GM23338 (cell line): ENCODE results near the gene SND1. TPM values are rescaled to one million over a fixed set of nuclear protein-coding genes. Genes with fewer than 3 reads are reported as not detected.

Source experiments
- ATAC-seq: fragments of 200-7000 bp; cut with Tn5 transposase; 3 replicates; pipeline ENCODE4 v1.9.1; 2020
- DNase-seq: peaks from one replicate; pipeline ENCODE4 v3.0.0-alpha.2; 2015; ENCODE audit warnings: low spot score
- H2AFZ ChIP-seq: fragments of 200-600 bp; sonication (generic); 2 replicates; pipeline ENCODE4 v1.8.0; 2016; ENCODE audit warnings: antibody characterized with exemption, mild to moderate bottlenecking, moderate library complexity
- H3F3A ChIP-seq: fragments of 200-600 bp; sonication (generic); replicated peaks from 2 replicates; pipeline ENCODE4 v1.8.0; 2017; ENCODE audit warnings: antibody characterized with exemption, mixed run types, low read depth
- H3K27ac ChIP-seq: fragments of 200-600 bp; sonication (generic); 2 replicates; pipeline ENCODE4 v1.6.1; 2016; ENCODE audit warnings: low read depth
- H3K27me3 ChIP-seq: fragments of 200-600 bp; sonication (generic); 2 replicates; pipeline ENCODE4 v1.8.0; 2016; ENCODE audit warnings: mild to moderate bottlenecking, mixed run types, moderate library complexity; ENCODE audit not compliant: insufficient read depth
- H3K36me3 ChIP-seq: fragments of 200-600 bp; sonication (generic); 2 replicates; pipeline ENCODE4 v1.8.0; 2016; ENCODE audit warnings: mild to moderate bottlenecking; ENCODE audit not compliant: insufficient read depth
- H3K4me1 ChIP-seq: fragments of 200-600 bp; sonication (generic); 2 replicates; pipeline ENCODE4 v1.8.0; 2016; ENCODE audit warnings: mild to moderate bottlenecking, moderate library complexity; ENCODE audit not compliant: insufficient read depth
- H3K4me2 ChIP-seq: fragments of 200-600 bp; sonication (generic); 2 replicates; pipeline ENCODE4 v1.7.1; 2017; ENCODE audit warnings: mixed run types
- H3K4me3 ChIP-seq: fragments of 200-600 bp; sonication (generic); 2 replicates; pipeline ENCODE4 v1.6.1; 2016; ENCODE audit warnings: mixed run types
- H3K79me2 ChIP-seq: fragments of 200-600 bp; sonication (generic); replicated peaks from 2 replicates; pipeline ENCODE4 v1.8.0; 2017; ENCODE audit warnings: mild to moderate bottlenecking; ENCODE audit not compliant: insufficient read depth
- H3K9me2 ChIP-seq: fragments of 200-600 bp; sonication (generic); 2 replicates; pipeline ENCODE4 v1.8.0; 2017; ENCODE audit not compliant: insufficient read depth
- H4K20me1 ChIP-seq: fragments of 200-600 bp; sonication (generic); replicated peaks from 2 replicates; pipeline ENCODE4 v1.8.0; 2017; ENCODE audit warnings: mild to moderate bottlenecking; ENCODE audit not compliant: insufficient read depth
- H3K27ac Mint-ChIP-seq: 2 replicates; pipeline ENCODE4 v1.8.0; 2020; ENCODE audit warnings: inconsistent platforms, mild to moderate bottlenecking, moderate library complexity, mixed read lengths
- H3K27me3 Mint-ChIP-seq: 3 replicates; pipeline ENCODE4 v1.8.0; 2022; ENCODE audit warnings: low read depth, mild to moderate bottlenecking, moderate library complexity, mixed read lengths, inconsistent platforms; ENCODE audit not compliant: insufficient read depth, poor library complexity
- H3K36me3 Mint-ChIP-seq: 3 replicates; pipeline ENCODE4 v1.8.0; 2021; ENCODE audit warnings: low read depth, mild to moderate bottlenecking, inconsistent platforms, moderate library complexity, mixed read lengths
- H3K4me1 Mint-ChIP-seq: 3 replicates; pipeline ENCODE4 v1.8.0; 2020; ENCODE audit warnings: mild to moderate bottlenecking, inconsistent platforms, mixed read lengths
- H3K4me3 Mint-ChIP-seq: 3 replicates; pipeline ENCODE4 v1.8.0; 2021; ENCODE audit warnings: moderate library complexity, mild to moderate bottlenecking, inconsistent platforms, mixed read lengths
- H3K9me3 Mint-ChIP-seq: 3 replicates; pipeline ENCODE4 v1.8.0; 2020; ENCODE audit warnings: moderate library complexity, mild to moderate bottlenecking, inconsistent platforms, mixed read lengths
- CREB1 ChIP-seq: fragments of 250-450 bp; sonication (Bioruptor Pico); IDR thresholded peaks from 2 replicates; pipeline ENCODE4 v1.5.0; 2020; ENCODE audit warnings: low read depth, mild to moderate bottlenecking, moderate library complexity
- CTCF ChIP-seq, 2 experiments: fragments of 200-600 bp in 1 of 2; sonication (generic) in 1 of 2; conservative IDR thresholded peaks; 2 replicates each; pipeline versions ENCODE4 v1.5.1 to v1.6.1; 2016 to 2017; ENCODE audit warnings: antibody characterized with exemption in 2 of 2, low read depth in 2 of 2, mild to moderate bottlenecking in 2 of 2, moderate library complexity in 1 of 2
- EZH2 ChIP-seq: fragments of 200-600 bp; sonication (generic); IDR thresholded peaks from one replicate; pipeline ENCODE4 v1.8.0; 2017; ENCODE audit warnings: antibody characterized with exemption, mild to moderate bottlenecking, low read depth; ENCODE audit not compliant: unreplicated experiment
- EZH2phosphoT487 ChIP-seq: fragments of 200-600 bp; sonication (generic); IDR thresholded peaks from one replicate; pipeline ENCODE4 v1.8.1; 2018; ENCODE audit warnings: antibody characterized with exemption; ENCODE audit not compliant: unreplicated experiment
- JUNB ChIP-seq: IDR thresholded peaks from one replicate; pipeline ENCODE4 v1.6.1; 2016; ENCODE audit warnings: antibody characterized with exemption; ENCODE audit not compliant: unreplicated experiment
- NANOG ChIP-seq: IDR thresholded peaks from 2 replicates; pipeline ENCODE4 v1.6.1; 2016; ENCODE audit warnings: antibody characterized with exemption, borderline replicate concordance
- POLR2AphosphoS5 ChIP-seq: IDR thresholded peaks from 2 replicates; pipeline ENCODE4 v1.6.1; 2016; ENCODE audit warnings: antibody characterized with exemption, low read depth
- REST ChIP-seq: IDR thresholded peaks from one replicate; pipeline ENCODE4 v1.6.1; 2018; ENCODE audit warnings: antibody characterized with exemption; ENCODE audit not compliant: unreplicated experiment
- STAT1 ChIP-seq: IDR thresholded peaks from one replicate; pipeline ENCODE4 v1.6.1; 2016; ENCODE audit warnings: antibody characterized with exemption; ENCODE audit not compliant: unreplicated experiment
- ZNF114 ChIP-seq: fragments of 250-450 bp; sonication (Bioruptor Pico); IDR thresholded peaks from 2 replicates; pipeline ENCODE4 v1.5.0; 2020; ENCODE audit warnings: mild to moderate bottlenecking, moderate library complexity
- ZNF331 ChIP-seq: fragments of 250-450 bp; sonication (Bioruptor Pico); IDR thresholded peaks from 2 replicates; pipeline ENCODE4 v1.5.0; 2020; ENCODE audit warnings: low read depth, mild to moderate bottlenecking, moderate library complexity
- polyA plus RNA-seq: library from polyadenylated mRNA; unstranded; fragments of >200 nt; fragmentation: Nextera tagmentation; extraction: Ambion mirVana; gene quantifications from 2 replicates; pipeline ENCODE4 v1.2.1, GENCODE V29; 2016
- total RNA-seq: library from RNA; depleted of rRNA; stranded (reverse); fragments of >200 nt; shearing (Covaris generic); gene quantifications from 2 replicates; pipeline ENCODE4 v1.2.3, GENCODE V29; 2014
- TF ChIP-seq, protein P1 (sequence below): fragments of 250-450 bp; sonication (Bioruptor Pico); IDR thresholded peaks from 2 replicates; pipeline ENCODE4 v1.5.0; 2020; ENCODE audit warnings: mild to moderate bottlenecking, moderate library complexity
- TF ChIP-seq, protein P2 (sequence below): IDR thresholded peaks from 2 replicates; pipeline ENCODE4 v1.6.1; 2016; ENCODE audit warnings: antibody characterized with exemption

SND1 gene
- total and polyA plus RNA-seq, 2 experiments from 2014 or later: 107 to 254 TPM

GRCh38 chr7:127769137-127769536, 117.1 kb downstream of the SND1 start:
- TF ChIP-seq EZH2 (no peak), JUNB (no peak), REST (no peak), EZH2phosphoT487 (no peak), ZNF114 (no peak), CTCF (conservative IDR thresholded peaks at IDR 0.05; ENCODE audit: low read depth in 2 of 2) (no peak), POLR2AphosphoS5 (no peak), ZNF331 (no peak), NANOG (no peak), CREB1 (CRISPR knock-in tag) (no peak), STAT1 (no peak)
- TF ChIP-seq, protein P1, sequence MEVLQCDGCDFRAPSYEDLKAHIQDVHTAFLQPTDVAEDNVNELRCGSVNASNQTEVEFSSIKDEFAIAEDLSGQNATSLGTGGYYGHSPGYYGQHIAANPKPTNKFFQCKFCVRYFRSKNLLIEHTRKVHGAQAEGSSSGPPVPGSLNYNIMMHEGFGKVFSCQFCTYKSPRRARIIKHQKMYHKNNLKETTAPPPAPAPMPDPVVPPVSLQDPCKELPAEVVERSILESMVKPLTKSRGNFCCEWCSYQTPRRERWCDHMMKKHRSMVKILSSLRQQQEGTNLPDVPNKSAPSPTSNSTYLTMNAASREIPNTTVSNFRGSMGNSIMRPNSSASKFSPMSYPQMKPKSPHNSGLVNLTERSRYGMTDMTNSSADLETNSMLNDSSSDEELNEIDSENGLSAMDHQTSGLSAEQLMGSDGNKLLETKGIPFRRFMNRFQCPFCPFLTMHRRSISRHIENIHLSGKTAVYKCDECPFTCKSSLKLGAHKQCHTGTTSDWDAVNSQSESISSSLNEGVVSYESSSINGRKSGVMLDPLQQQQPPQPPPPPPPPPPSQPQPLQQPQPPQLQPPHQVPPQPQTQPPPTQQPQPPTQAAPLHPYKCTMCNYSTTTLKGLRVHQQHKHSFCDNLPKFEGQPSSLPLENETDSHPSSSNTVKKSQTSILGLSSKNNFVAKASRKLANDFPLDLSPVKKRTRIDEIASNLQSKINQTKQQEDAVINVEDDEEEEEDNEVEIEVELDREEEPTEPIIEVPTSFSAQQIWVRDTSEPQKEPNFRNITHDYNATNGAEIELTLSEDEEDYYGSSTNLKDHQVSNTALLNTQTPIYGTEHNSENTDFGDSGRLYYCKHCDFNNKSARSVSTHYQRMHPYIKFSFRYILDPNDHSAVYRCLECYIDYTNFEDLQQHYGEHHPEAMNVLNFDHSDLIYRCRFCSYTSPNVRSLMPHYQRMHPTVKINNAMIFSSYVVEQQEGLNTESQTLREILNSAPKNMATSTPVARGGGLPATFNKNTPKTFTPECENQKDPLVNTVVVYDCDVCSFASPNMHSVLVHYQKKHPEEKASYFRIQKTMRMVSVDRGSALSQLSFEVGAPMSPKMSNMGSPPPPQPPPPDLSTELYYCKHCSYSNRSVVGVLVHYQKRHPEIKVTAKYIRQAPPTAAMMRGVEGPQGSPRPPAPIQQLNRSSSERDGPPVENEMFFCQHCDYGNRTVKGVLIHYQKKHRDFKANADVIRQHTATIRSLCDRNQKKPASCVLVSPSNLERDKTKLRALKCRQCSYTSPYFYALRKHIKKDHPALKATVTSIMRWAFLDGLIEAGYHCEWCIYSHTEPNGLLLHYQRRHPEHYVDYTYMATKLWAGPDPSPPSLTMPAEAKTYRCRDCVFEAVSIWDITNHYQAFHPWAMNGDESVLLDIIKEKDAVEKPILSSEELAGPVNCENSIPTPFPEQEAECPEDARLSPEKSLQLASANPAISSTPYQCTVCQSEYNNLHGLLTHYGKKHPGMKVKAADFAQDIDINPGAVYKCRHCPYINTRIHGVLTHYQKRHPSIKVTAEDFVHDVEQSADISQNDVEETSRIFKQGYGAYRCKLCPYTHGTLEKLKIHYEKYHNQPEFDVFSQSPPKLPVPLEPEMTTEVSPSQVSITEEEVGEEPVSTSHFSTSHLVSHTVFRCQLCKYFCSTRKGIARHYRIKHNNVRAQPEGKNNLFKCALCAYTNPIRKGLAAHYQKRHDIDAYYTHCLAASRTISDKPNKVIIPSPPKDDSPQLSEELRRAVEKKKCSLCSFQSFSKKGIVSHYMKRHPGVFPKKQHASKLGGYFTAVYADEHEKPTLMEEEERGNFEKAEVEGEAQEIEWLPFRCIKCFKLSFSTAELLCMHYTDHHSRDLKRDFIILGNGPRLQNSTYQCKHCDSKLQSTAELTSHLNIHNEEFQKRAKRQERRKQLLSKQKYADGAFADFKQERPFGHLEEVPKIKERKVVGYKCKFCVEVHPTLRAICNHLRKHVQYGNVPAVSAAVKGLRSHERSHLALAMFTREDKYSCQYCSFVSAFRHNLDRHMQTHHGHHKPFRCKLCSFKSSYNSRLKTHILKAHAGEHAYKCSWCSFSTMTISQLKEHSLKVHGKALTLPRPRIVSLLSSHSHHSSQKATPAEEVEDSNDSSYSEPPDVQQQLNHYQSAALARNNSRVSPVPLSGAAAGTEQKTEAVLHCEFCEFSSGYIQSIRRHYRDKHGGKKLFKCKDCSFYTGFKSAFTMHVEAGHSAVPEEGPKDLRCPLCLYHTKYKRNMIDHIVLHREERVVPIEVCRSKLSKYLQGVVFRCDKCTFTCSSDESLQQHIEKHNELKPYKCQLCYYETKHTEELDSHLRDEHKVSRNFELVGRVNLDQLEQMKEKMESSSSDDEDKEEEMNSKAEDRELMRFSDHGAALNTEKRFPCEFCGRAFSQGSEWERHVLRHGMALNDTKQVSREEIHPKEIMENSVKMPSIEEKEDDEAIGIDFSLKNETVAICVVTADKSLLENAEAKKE (CRISPR knock-in tag): no peak
- TF ChIP-seq, protein P2, sequence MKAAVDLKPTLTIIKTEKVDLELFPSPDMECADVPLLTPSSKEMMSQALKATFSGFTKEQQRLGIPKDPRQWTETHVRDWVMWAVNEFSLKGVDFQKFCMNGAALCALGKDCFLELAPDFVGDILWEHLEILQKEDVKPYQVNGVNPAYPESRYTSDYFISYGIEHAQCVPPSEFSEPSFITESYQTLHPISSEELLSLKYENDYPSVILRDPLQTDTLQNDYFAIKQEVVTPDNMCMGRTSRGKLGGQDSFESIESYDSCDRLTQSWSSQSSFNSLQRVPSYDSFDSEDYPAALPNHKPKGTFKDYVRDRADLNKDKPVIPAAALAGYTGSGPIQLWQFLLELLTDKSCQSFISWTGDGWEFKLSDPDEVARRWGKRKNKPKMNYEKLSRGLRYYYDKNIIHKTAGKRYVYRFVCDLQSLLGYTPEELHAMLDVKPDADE: no peak

More at GRCh38 chr7:127769137-127769536, 117.1 kb downstream of the SND1 start:
- H3K27me3 Mint-ChIP-seq: peaks cover 3% of the 10 kb centered on the region
- Histone ChIP-seq H3K9me2 (0 out of 2 replicates have a peak, but pooled peaks cover 3% of the 10 kb centered on the region), H2AFZ (no peak overlapping the region), H4K20me1 (peaks cover 41% of the 10 kb centered on the region), H3K27ac (no peak overlapping the region), H3K27me3 (no peaks in the 10 kb centered on the region), H3K4me1 (peaks cover 24% of the 10 kb centered on the region), H3K4me2 (no peak overlapping the region), H3K4me3 (no peak overlapping the region), H3F3A (no peaks in the 10 kb centered on the region), H3K79me2 (peaks cover 89% of the 10 kb centered on the region), H3K36me3 (0 out of 2 replicates have a peak, but pooled peaks cover 6% of the 10 kb centered on the region)
- peak overlapping the region; percentile 33 for H3K27ac Mint-ChIP-seq
- DNase-seq (no peak), ATAC-seq (no peak)
- H3K36me3 Mint-ChIP-seq: peaks cover 5% of the 10 kb centered on the region; the same call in 2 of the 3 replicates
- H3K4me3 Mint-ChIP-seq: no peak overlapping the region
- no peaks in the 10 kb centered on the region; the same call in 2 of the 3 replicates for H3K9me3 Mint-ChIP-seq
- H3K4me1 Mint-ChIP-seq: peaks cover 37% of the 10 kb centered on the region
